Mesenchymal stem cell (in vitro differentiated cells and primary cell): Measurements from ENCODE around the gene VBP1.
"Not testable (repeated sequence)": the region's sequence is repeated elsewhere in the genome, so short reads cannot be mapped to it uniquely, and the experiment has no call there.

Source experiments
- DNase-seq: peaks from one replicate; pipeline ENCODE4 v3.0.0-alpha.2; 2013
- H2AFZ ChIP-seq: one replicate; pipeline ENCODE4 v1.6.1; 2013; ENCODE audit warnings: low read depth, mild to moderate bottlenecking, control low read depth, inconsistent platforms, low read length, moderate library complexity
- H2AK5ac ChIP-seq: 2 replicates; pipeline ENCODE4 v1.6.1; 2013; ENCODE audit warnings: low read length, moderate library complexity, mild to moderate bottlenecking, inconsistent platforms; ENCODE audit not compliant: severe bottlenecking
- H2BK120ac ChIP-seq: one replicate; pipeline ENCODE4 v1.6.1; 2013; ENCODE audit warnings: low read depth, mild to moderate bottlenecking, inconsistent platforms, low read length, moderate library complexity
- H2BK12ac ChIP-seq, 2 experiments: one replicate each; pipeline ENCODE4 v1.6.1; 2013; ENCODE audit warnings: inconsistent platforms in 2 of 2, low read length in 2 of 2, mild to moderate bottlenecking in 2 of 2, moderate library complexity in 2 of 2, control low read depth in 1 of 2
- H2BK15ac ChIP-seq: one replicate; pipeline ENCODE4 v1.6.1; 2013; ENCODE audit warnings: mild to moderate bottlenecking, low read depth, inconsistent platforms; ENCODE audit not compliant: poor library complexity, severe bottlenecking
- H2BK5ac ChIP-seq: 2 replicates; pipeline ENCODE4 v1.6.1; 2013; ENCODE audit warnings: low read depth, mild to moderate bottlenecking, low read length, control low read depth, inconsistent platforms; ENCODE audit not compliant: poor library complexity, severe bottlenecking
- H3K14ac ChIP-seq, 2 experiments: one replicate each; pipeline ENCODE4 v1.6.1; 2013; ENCODE audit warnings: inconsistent platforms in 2 of 2, low read length in 2 of 2, control low read depth in 1 of 2, mild to moderate bottlenecking in 1 of 2, moderate library complexity in 1 of 2
- H3K18ac ChIP-seq, 2 experiments: one replicate each; pipeline ENCODE4 v1.6.1; 2013; ENCODE audit warnings: inconsistent platforms in 2 of 2, low read length in 2 of 2, control low read depth in 1 of 2, low read depth in 1 of 2, mild to moderate bottlenecking in 1 of 2
- H3K23ac ChIP-seq, 2 experiments: one replicate each; pipeline ENCODE4 v1.6.1; 2013; ENCODE audit warnings: inconsistent platforms in 2 of 2, low read length in 2 of 2, mild to moderate bottlenecking in 2 of 2, moderate library complexity in 2 of 2, control low read depth in 1 of 2
- H3K27ac ChIP-seq: 2 replicates; pipeline ENCODE4 v1.5.1; 2013; ENCODE audit warnings: mild to moderate bottlenecking, moderate library complexity, low read length, control low read depth, inconsistent platforms; ENCODE audit not compliant: poor library complexity, severe bottlenecking
- H3K27me3 ChIP-seq, 2 experiments: 2 replicates each; pipeline versions ENCODE4 v1.6.1 to v1.7.0; 2013; ENCODE audit warnings: low read length in 2 of 2, mild to moderate bottlenecking in 2 of 2, moderate library complexity in 2 of 2, control low read depth in 1 of 2, inconsistent platforms in 1 of 2; ENCODE audit not compliant: control insufficient read depth in 1 of 2, insufficient read depth in 1 of 2
- H3K36me3 ChIP-seq, 2 experiments: 2 replicates each; pipeline versions ENCODE4 v1.6.1 to v1.7.0; 2013; ENCODE audit warnings: low read length in 2 of 2, control low read depth in 1 of 2, inconsistent platforms in 1 of 2, low read depth in 1 of 2, mild to moderate bottlenecking in 1 of 2; ENCODE audit not compliant: insufficient read depth in 2 of 2, control insufficient read depth in 1 of 2
- H3K4ac ChIP-seq, 2 experiments: one replicate each; pipeline ENCODE4 v1.6.1; 2013; ENCODE audit warnings: inconsistent platforms in 2 of 2, low read length in 2 of 2, mild to moderate bottlenecking in 2 of 2, moderate library complexity in 2 of 2, control low read depth in 1 of 2, low read depth in 1 of 2
- H3K4me1 ChIP-seq: 2 replicates; pipeline ENCODE4 v1.6.1; 2013; ENCODE audit warnings: low read depth, low read length, control low read depth; ENCODE audit not compliant: control insufficient read depth, insufficient read depth
- H3K4me2 ChIP-seq: 2 replicates; pipeline ENCODE4 v1.6.1; 2013; ENCODE audit warnings: low read length, mild to moderate bottlenecking, inconsistent platforms; ENCODE audit not compliant: poor library complexity, severe bottlenecking
- H3K4me3 ChIP-seq, 2 experiments: 2 replicates each; pipeline versions ENCODE4 v1.5.1 to v1.7.0; 2013; ENCODE audit warnings: low read length in 2 of 2, mild to moderate bottlenecking in 2 of 2, control low read depth in 1 of 2, low read depth in 1 of 2; ENCODE audit not compliant: insufficient read depth in 1 of 2
- H3K79me1 ChIP-seq: replicated peaks from 2 replicates; pipeline ENCODE4 v1.6.1; 2013; ENCODE audit warnings: mild to moderate bottlenecking, control low read depth, low read length, inconsistent platforms; ENCODE audit not compliant: poor library complexity, severe bottlenecking
- H3K9ac ChIP-seq: 2 replicates; pipeline ENCODE4 v1.7.0; 2013; ENCODE audit warnings: mild to moderate bottlenecking, low read length, moderate library complexity
- H3K9me3 ChIP-seq: 2 replicates; pipeline ENCODE4 v1.7.0; 2013; ENCODE audit warnings: mild to moderate bottlenecking, low read length; ENCODE audit not compliant: control insufficient read depth
- H4K8ac ChIP-seq: one replicate; pipeline ENCODE4 v1.6.1; 2013; ENCODE audit warnings: inconsistent platforms, mild to moderate bottlenecking, low read length, moderate library complexity
- H4K91ac ChIP-seq: one replicate; pipeline ENCODE4 v1.6.1; 2013; ENCODE audit warnings: mild to moderate bottlenecking, low read length, inconsistent platforms
- WGBS: methylation state at CpG from one replicate; pipeline ENCODE4 v1.1.7; 2013; ENCODE audit warnings: mixed read lengths; 5-methylcytosine and 5-hydroxymethylcytosine counted together

Gene VBP1

DNA sequence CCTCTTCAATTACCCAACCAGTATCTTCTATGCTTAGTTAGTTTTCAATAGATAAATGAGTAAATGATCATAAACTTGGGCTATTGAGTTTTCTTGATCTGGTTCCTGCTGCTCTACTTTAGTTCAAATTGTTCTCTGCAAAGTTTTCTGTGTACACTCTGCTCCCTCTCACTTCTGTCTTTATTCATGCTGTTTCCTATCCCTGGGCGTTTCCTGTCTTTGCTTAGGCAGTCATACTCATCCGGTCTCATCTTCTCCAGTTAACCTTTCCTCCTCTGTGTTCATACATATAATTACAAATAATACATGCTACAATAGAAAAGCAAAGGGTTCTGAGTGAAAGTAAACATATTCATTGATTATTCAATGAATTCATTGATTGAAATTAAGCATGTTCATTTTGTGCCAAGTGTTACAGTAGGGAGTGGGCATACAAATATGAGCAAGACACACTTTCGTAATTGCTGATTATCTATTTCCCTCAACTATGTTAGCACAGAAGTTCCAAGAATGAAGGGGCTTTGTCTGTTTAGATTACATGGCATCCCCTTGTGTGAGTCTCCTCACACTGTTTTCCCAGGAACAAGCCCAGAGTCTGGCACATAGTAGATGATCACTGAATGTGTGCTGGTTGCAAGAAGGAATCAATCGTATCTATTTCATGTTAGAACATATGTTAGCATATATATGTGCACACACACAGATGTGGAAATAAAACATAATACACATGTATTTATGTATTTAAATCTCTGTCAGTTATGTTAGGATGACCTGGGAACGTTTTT, 46.9 kb downstream of the VBP1 start:
- Histone ChIP-seq H3K9me3 (no peaks in the 10 kb centered on the region), H4K91ac (no peak overlapping the region), H3K23ac (no peak overlapping the region), H3K4me1 (peaks cover 6% of the 10 kb centered on the region), H2BK120ac (no peak overlapping the region), H2BK15ac (no peak overlapping the region), H2AK5ac (no peak overlapping the region), H3K4me2 (no peak overlapping the region), H3K36me3 (no peaks in the 10 kb centered on the region), H2AFZ (no peak overlapping the region), H3K4ac (no peak overlapping the region), H3K4me3 (no peak overlapping the region), H3K9ac (no peak overlapping the region), H3K14ac (no peak overlapping the region), H3K18ac (no peak overlapping the region), H2BK5ac (no peak overlapping the region), H3K27me3 (peaks cover 0 to 6% of the 10 kb centered on the region in 2 experiments), H2BK12ac (no peak overlapping the region), H4K8ac (no peak overlapping the region), H3K79me1 (no peaks in the 10 kb centered on the region), H3K27ac (no peak overlapping the region)
- WGBS, result 80% methylated on average over 1 of the region's 5 CpGs
- DNase-seq, result no peak

DNA sequence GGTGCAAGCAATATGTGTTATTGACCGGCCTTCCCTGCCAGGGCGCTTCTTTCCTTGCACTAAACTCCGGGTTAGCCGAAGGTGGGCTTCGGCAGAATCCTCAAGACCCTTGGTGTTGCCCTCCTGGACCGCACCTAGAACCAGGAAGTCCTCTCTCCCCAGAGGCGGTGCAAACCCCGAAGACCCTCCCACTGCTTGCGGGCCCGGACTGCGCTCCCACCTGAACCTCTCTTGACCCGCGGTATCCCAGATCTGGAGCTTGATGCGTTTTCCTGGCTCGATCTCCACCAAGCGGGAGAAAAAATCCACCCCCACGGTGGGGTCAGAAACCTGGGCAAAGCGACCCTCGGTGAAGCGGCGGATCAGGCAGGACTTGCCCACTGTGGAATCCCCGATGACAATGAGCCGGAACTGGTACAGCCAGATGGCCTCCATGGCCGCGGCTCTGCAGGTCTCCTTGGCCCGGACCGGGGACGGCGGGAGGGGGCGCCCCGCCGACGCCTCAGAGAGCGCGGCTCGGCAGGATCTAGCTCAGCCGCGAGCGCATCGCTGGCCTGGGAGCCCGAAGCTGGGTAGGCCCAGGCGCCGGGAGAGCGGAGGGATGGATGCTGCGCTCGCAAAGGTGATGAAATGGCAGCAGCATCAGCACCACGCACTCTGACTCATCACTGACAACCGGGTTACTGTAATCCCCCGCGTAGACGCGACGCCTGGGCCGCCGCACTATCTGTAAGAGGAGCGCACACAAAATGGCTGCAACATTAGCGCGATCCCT, 47.8 kb downstream of the VBP1 start, which contains the start of gene RAB39B:
TSS of gene RAB39B (minus strand) at position 638 of the 775 bp plus-strand sequence. CDS start at position 435, 203 bp downstream.
- peaks cover 0 to 6% of the 10 kb centered on the region in 2 experiments for H3K27me3 ChIP-seq
- H3K79me1 ChIP-seq, result no peaks in the 10 kb centered on the region

DNA sequence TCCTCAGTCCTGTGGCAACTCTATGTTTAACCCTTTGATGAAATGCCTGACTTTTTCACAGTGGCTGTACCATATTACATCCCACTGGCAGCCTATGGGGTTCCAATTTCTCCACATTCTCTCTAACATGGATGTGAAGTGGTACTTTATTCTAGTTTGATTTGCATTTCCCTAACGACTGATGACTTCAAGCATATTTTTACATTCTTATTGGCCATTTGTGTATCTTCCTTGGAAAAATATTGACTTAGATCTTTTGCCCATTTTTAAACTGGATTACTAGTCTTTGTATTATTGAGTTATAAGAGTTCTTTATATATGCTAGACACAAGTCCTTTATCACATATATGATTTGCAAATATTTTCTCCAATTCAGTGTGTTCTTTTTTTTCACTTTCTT, 50.2 kb downstream of the VBP1 start:
- peaks cover 0 to 6% of the 10 kb centered on the region in 2 experiments for H3K27me3 ChIP-seq
- no peak overlapping the region for H3K4me3 ChIP-seq
- no CpG with 5 or more reads among the region's 1 CpG for WGBS
- no peak overlapping the region for H2BK15ac ChIP-seq
- no peak overlapping the region for H3K14ac ChIP-seq
- H3K23ac ChIP-seq, result no peak overlapping the region
- no peak overlapping the region for H2AK5ac ChIP-seq
- no peak overlapping the region for H4K91ac ChIP-seq
- DNase-seq, result no peak
- H3K79me1 ChIP-seq, result no peaks in the 10 kb centered on the region
- no peak overlapping the region for H2BK5ac ChIP-seq
- H3K9ac ChIP-seq, result no peak overlapping the region
- peaks cover 6% of the 10 kb centered on the region for H3K4me1 ChIP-seq
- no peak overlapping the region for H2AFZ ChIP-seq
- H2BK120ac ChIP-seq, result no peak overlapping the region
- H3K4ac ChIP-seq, result no peak overlapping the region
- H4K8ac ChIP-seq, result no peak overlapping the region
- H3K4me2 ChIP-seq, result no peak overlapping the region
- H2BK12ac ChIP-seq, result no peak overlapping the region
- no peak overlapping the region for H3K27ac ChIP-seq
- H3K18ac ChIP-seq, result no peak overlapping the region
- peaks cover 11% of the 10 kb centered on the region for H3K9me3 ChIP-seq
- H3K36me3 ChIP-seq, result no peaks in the 10 kb centered on the region

More for the DNA sequence above, 47.8 kb downstream of the VBP1 start, which contains the start of gene RAB39B:
- Histone ChIP-seq H3K14ac (no peak within 1 kb of the TSS), H3K9me3 (no peaks in the 10 kb centered on the region), H3K36me3 (no peaks in the 10 kb centered on the region), H3K27ac (no peak within 1 kb of the TSS), H3K23ac (no peak within 1 kb of the TSS), H2BK12ac (no peak within 1 kb of the TSS), H2BK5ac (no peak within 1 kb of the TSS), H2BK15ac (no peak within 1 kb of the TSS), H2AFZ (no peak within 1 kb of the TSS), H3K4me1 (peaks cover 6% of the 10 kb centered on the region), H3K18ac (no peak within 1 kb of the TSS), H2BK120ac (no peak within 1 kb of the TSS), H4K91ac (no peak within 1 kb of the TSS), H4K8ac (no peak within 1 kb of the TSS), H3K9ac (no peak within 1 kb of the TSS), H3K4me2 (peak within 1 kb of the TSS; percentile 9), H2AK5ac (no peak within 1 kb of the TSS), H3K4me3 (peak within 1 kb of the TSS in 1 of 2 experiments; percentile 58), H3K4ac (no peak within 1 kb of the TSS)
- 3% methylated on average over 36 of the region's 58 CpGs for WGBS
- DNase-seq, result peak; percentile 32

DNA sequence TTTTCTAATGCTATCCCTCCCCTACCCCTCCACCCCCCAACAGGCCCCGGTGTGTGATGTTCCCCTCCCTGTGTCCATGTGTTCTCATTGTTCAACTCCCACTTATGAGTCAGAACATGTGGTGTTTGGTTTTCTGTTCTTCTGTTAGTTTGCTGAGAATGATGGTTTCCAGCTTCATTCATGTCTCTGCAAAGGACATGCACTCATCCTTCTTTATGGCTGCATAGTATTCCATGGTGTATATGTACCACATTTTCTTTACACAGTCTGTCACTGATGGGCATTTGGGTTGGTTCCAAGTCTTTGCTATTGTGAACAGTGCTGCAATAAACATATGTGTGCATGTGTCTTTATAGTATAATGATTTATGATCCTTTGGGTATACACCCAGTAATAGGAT, 51.7 kb downstream of the VBP1 start:
- not testable (repeated sequence) for H2BK15ac ChIP-seq, H3K23ac ChIP-seq, H3K18ac ChIP-seq, H2BK12ac ChIP-seq, H3K9ac ChIP-seq, H3K4me1 ChIP-seq, H3K36me3 ChIP-seq, H2AK5ac ChIP-seq, H3K79me1 ChIP-seq, H2BK5ac ChIP-seq, H3K4me3 ChIP-seq, H4K8ac ChIP-seq, H3K4ac ChIP-seq, H3K27ac ChIP-seq, H3K27me3 ChIP-seq, DNase-seq, H4K91ac ChIP-seq, H3K4me2 ChIP-seq, H3K14ac ChIP-seq, H2AFZ ChIP-seq, H2BK120ac ChIP-seq
- WGBS, result no CpG with 5 or more reads among the region's 1 CpG
- H3K9me3 ChIP-seq, result peaks cover 19% of the 10 kb centered on the region
